H1 (cell line): Measurements from ENCODE around the gene ATP5PF. TPM values are rescaled to one million over a fixed set of nuclear protein-coding genes. Genes with fewer than 3 reads are reported as not detected.

Experiments used
- CTCF ChIA-PET: fragments of 300-600 bp; sonication (Branson Sonifier 250); formaldehyde crosslinking; loops from one replicate; lab custom pipeline; 2021; ENCODE audit not compliant: partially characterized antibody; lab: Charles Lee
- POLR2A ChIA-PET: fragments of 300-600 bp; sonication (Branson Sonifier 250); formaldehyde crosslinking; loops from one replicate; lab custom pipeline; 2021; ENCODE audit warnings: inconsistent platforms; ENCODE audit not compliant: partially characterized antibody; lab: Charles Lee
- DNase-seq, 2 experiments: peaks; one replicate each; pipeline versions ENCODE4 v3.0.0 to v3.0.0-alpha.2; 2010 to 2022; ENCODE audit warnings: low spot score in 2 of 2, low read depth in 1 of 2, mixed read lengths in 1 of 2
- FAIRE-seq: peaks from 2 replicates; lab custom pipeline; 2011; peaks lifted over from hg19 to GRCh38; lab: Jason Lieb, UNC
- H2AFZ ChIP-seq: 2 replicates; pipeline ENCODE4 v1.8.1; 2012; ENCODE audit warnings: low read length, inconsistent platforms
- H2AK5ac ChIP-seq: 2 replicates; pipeline ENCODE4 v1.6.1; 2013; ENCODE audit warnings: low read depth, low read length
- H2BK120ac ChIP-seq: replicated peaks from 2 replicates; pipeline ENCODE3; 2013; ENCODE audit warnings: low read depth, low read length, inconsistent platforms
- H2BK12ac ChIP-seq: 2 replicates; pipeline ENCODE4 v1.6.1; 2013; ENCODE audit warnings: low read depth, low read length
- H2BK15ac ChIP-seq: 2 replicates; pipeline ENCODE4 v1.6.1; 2013; ENCODE audit warnings: low read length
- H2BK20ac ChIP-seq: 2 replicates; pipeline ENCODE4 v1.6.1; 2013; ENCODE audit warnings: low read length
- H2BK5ac ChIP-seq: 2 replicates; pipeline ENCODE4 v1.6.1; 2013; ENCODE audit warnings: low read depth, low read length
- H3K14ac ChIP-seq: 2 replicates; pipeline ENCODE4 v1.6.1; 2013; ENCODE audit warnings: inconsistent platforms; ENCODE audit not compliant: insufficient read length
- H3K18ac ChIP-seq: 2 replicates; pipeline ENCODE4 v1.6.1; 2013; ENCODE audit warnings: low read length; ENCODE audit errors: extremely low read depth
- H3K23ac ChIP-seq: 2 replicates; pipeline ENCODE4 v1.6.1; 2013; ENCODE audit warnings: inconsistent platforms; ENCODE audit not compliant: insufficient read length
- H3K23me2 ChIP-seq: 2 replicates; pipeline ENCODE4 v1.6.1; 2013; ENCODE audit warnings: low read depth, low read length
- H3K27ac ChIP-seq: 2 replicates; pipeline ENCODE4 v1.6.1; 2011; ENCODE audit warnings: low read depth, low read length, inconsistent platforms
- H3K27me3 ChIP-seq, 4 experiments: replicated peaks in 1 of 4; 1 replicate in 1 of 4; 2 replicates in 3 of 4; pipeline versions ENCODE4 v1.6.1 to v1.8.1; 2011 to 2013; ENCODE audit warnings: low read length in 3 of 4, mild to moderate bottlenecking in 3 of 4, inconsistent platforms in 2 of 4, mixed read lengths in 2 of 4, moderate library complexity in 1 of 4; ENCODE audit not compliant: control insufficient read depth in 3 of 4, insufficient read depth in 3 of 4; ENCODE audit errors: extremely low read depth in 1 of 4
- H3K36me3 ChIP-seq, 4 experiments: 2 replicates each; pipeline versions ENCODE4 v1.6.1 to v1.8.1; 2011 to 2013; ENCODE audit warnings: mild to moderate bottlenecking in 4 of 4, low read length in 3 of 4, moderate library complexity in 2 of 4, control low read depth in 1 of 4, inconsistent platforms in 1 of 4; ENCODE audit not compliant: insufficient read depth in 4 of 4, control insufficient read depth in 2 of 4
- H3K4ac ChIP-seq: replicated peaks from 2 replicates; pipeline ENCODE3; 2013; ENCODE audit warnings: low read length, low read depth, mixed read lengths, inconsistent platforms; ENCODE audit not compliant: insufficient read length
- H3K4me1 ChIP-seq, 4 experiments: replicated peaks in 1 of 4; 1 replicate in 1 of 4; 2 replicates in 3 of 4; pipeline versions ENCODE4 v1.6.1 to v1.8.1; 2011 to 2013; ENCODE audit warnings: low read length in 3 of 4, inconsistent platforms in 2 of 4, mixed read lengths in 1 of 4; ENCODE audit not compliant: insufficient read depth in 4 of 4, control insufficient read depth in 3 of 4
- H3K4me2 ChIP-seq, 2 experiments: 2 replicates each; pipeline versions ENCODE4 v1.6.1 to v1.8.1; 2011 to 2013; ENCODE audit warnings: low read depth in 2 of 2, low read length in 2 of 2, control low read depth in 1 of 2, inconsistent platforms in 1 of 2, mild to moderate bottlenecking in 1 of 2; ENCODE audit not compliant: insufficient read depth in 1 of 2
- H3K4me3 ChIP-seq, 4 experiments: fragments of 200-600, 300-600 bp in 1 of 4; sonication (generic), shearing (Covaris generic), sonication (Bioruptor Twin) in 1 of 4; 2 replicates each; pipeline versions ENCODE4 v1.5.1 to v1.8.1; 2011 to 2016; ENCODE audit warnings: low read length in 4 of 4, low read depth in 3 of 4, control low read depth in 2 of 4, inconsistent platforms in 2 of 4, mild to moderate bottlenecking in 2 of 4, mixed read lengths in 1 of 4, moderate library complexity in 1 of 4; ENCODE audit not compliant: insufficient read depth in 2 of 4; ENCODE audit errors: extremely low read depth in 1 of 4
- H3K56ac ChIP-seq: replicated peaks from 2 replicates; pipeline ENCODE3; 2013; ENCODE audit warnings: low read depth, mild to moderate bottlenecking, mixed read lengths, low read length, inconsistent platforms; ENCODE audit not compliant: insufficient read length
- H3K79me1 ChIP-seq: 2 replicates; pipeline ENCODE4 v1.6.1; 2013; ENCODE audit warnings: low read depth, low read length, control low read depth
- H3K79me2 ChIP-seq, 2 experiments: 2 replicates each; pipeline versions ENCODE4 v1.6.1 to v1.8.1; 2012 to 2013; ENCODE audit warnings: low read length in 2 of 2, mild to moderate bottlenecking in 2 of 2, inconsistent platforms in 1 of 2; ENCODE audit not compliant: insufficient read depth in 2 of 2, control insufficient read depth in 1 of 2
- H3K9ac ChIP-seq, 4 experiments: replicated peaks in 1 of 4; 1 replicate in 1 of 4; 2 replicates in 3 of 4; pipeline versions ENCODE4 v1.6.1 to v1.8.1; 2011 to 2013; ENCODE audit warnings: low read depth in 3 of 4, low read length in 3 of 4, control low read depth in 2 of 4, mild to moderate bottlenecking in 2 of 4, moderate library complexity in 2 of 4, inconsistent platforms in 1 of 4; ENCODE audit errors: extremely low read depth in 1 of 4
- H3K9me3 ChIP-seq, 2 experiments: 2 replicates each; pipeline versions ENCODE4 v1.6.1 to v1.8.1; 2012 to 2013; ENCODE audit warnings: mild to moderate bottlenecking in 2 of 2, moderate library complexity in 2 of 2, control low read depth in 1 of 2, inconsistent platforms in 1 of 2, low read depth in 1 of 2, low read length in 1 of 2, mixed read lengths in 1 of 2; ENCODE audit not compliant: insufficient read depth in 2 of 2
- H4K20me1 ChIP-seq, 2 experiments: replicated peaks in 1 of 2; 2 replicates each; pipeline versions ENCODE3 to v1.8.1; 2011 to 2013; ENCODE audit warnings: inconsistent platforms in 2 of 2, low read length in 2 of 2, mild to moderate bottlenecking in 1 of 2; ENCODE audit not compliant: insufficient read depth in 2 of 2, control insufficient read depth in 1 of 2
- H4K5ac ChIP-seq: 2 replicates; pipeline ENCODE4 v1.6.1; 2013; ENCODE audit warnings: low read length, low read depth, mixed read lengths, inconsistent platforms; ENCODE audit not compliant: insufficient read length
- H4K8ac ChIP-seq: 2 replicates; pipeline ENCODE4 v1.8.0; 2013; ENCODE audit warnings: mild to moderate bottlenecking, moderate library complexity, low read length, inconsistent platforms; ENCODE audit not compliant: insufficient read depth; ENCODE audit errors: extremely low read depth
- H4K91ac ChIP-seq: replicated peaks from 2 replicates; pipeline ENCODE3; 2013; ENCODE audit warnings: low read length, mixed read lengths, inconsistent platforms; ENCODE audit not compliant: insufficient read length
- BCL11A ChIP-seq, 2 experiments: IDR thresholded peaks; one replicate each; pipeline ENCODE4 v1.6.1; 2011; ENCODE audit warnings: low read depth in 2 of 2, low read length in 2 of 2, mild to moderate bottlenecking in 2 of 2
- CHD1 ChIP-seq: IDR thresholded peaks from 2 replicates; pipeline ENCODE4 v1.6.1; 2012; ENCODE audit warnings: low read depth, low read length, improper control_type of control experiment
- CHD2 ChIP-seq: IDR thresholded peaks from 2 replicates; pipeline ENCODE4 v1.6.1; 2012; ENCODE audit warnings: low read length, improper control_type of control experiment
- FOSL1 ChIP-seq: IDR thresholded peaks from 2 replicates; pipeline ENCODE4 v1.6.1; 2011; ENCODE audit warnings: mild to moderate bottlenecking, low read depth, low read length, moderate library complexity; ENCODE audit not compliant: insufficient read depth
- GABPA ChIP-seq: IDR thresholded peaks from 2 replicates; pipeline ENCODE4 v1.6.1; 2011; ENCODE audit warnings: mild to moderate bottlenecking, low read length, moderate library complexity, borderline replicate concordance; ENCODE audit not compliant: insufficient read depth
- MAFK ChIP-seq: IDR thresholded peaks from 2 replicates; pipeline ENCODE4 v1.6.1; 2012; ENCODE audit warnings: low read depth, mild to moderate bottlenecking, improper control_type of control experiment, low read length
- POU5F1 ChIP-seq: IDR thresholded peaks from 2 replicates; pipeline ENCODE4 v1.6.1; 2011; ENCODE audit warnings: low read depth, mild to moderate bottlenecking, low read length, moderate library complexity
- RNF2 ChIP-seq: fragments of 200-900, 300-1000 bp; sonication (generic); IDR thresholded peaks from 2 replicates; pipeline ENCODE4 v1.7.1; 2016; ENCODE audit warnings: borderline replicate concordance, low read depth, mild to moderate bottlenecking, antibody characterized with exemption, low read length; ENCODE audit not compliant: poor library complexity, severe bottlenecking; ENCODE audit errors: missing control alignments
- SP2 ChIP-seq: IDR thresholded peaks from 2 replicates; pipeline ENCODE4 v1.6.1; 2012; ENCODE audit warnings: mild to moderate bottlenecking, low read length, inconsistent platforms
- TEAD4 ChIP-seq: IDR thresholded peaks from 2 replicates; pipeline ENCODE4 v1.6.1; 2012; ENCODE audit warnings: low read depth, low read length, inconsistent platforms, mixed read lengths
- WGBS, 2 experiments: shearing (Covaris generic) in 1 of 2; methylation state at CpG; one replicate each; pipeline versions ENCODE4 v1.1.6 to v1.1.7; 2013 to 2015; ENCODE audit warnings: low lambda C conversion rate in 2 of 2, mixed read lengths in 2 of 2, inconsistent platforms in 1 of 2, low coverage in 1 of 2, missing lambda C conversion rate in 1 of 2; ENCODE audit not compliant: insufficient replicate concordance in 2 of 2, insufficient coverage in 1 of 2, insufficient read length in 1 of 2; ENCODE audit errors: extremely low coverage in 1 of 2, missing lambda C conversion rate in 1 of 2; 5-methylcytosine and 5-hydroxymethylcytosine counted together
- polyA plus RNA-seq, 7 experiments: library from polyadenylated mRNA; depleted of rRNA in 3 of 7; stranded (reverse) in 5 of 7; unstranded in 2 of 7; fragments of >200 nt in 5 of 7; fragments of 200-250 nt in 2 of 7; gene quantifications; 1 replicate in 5 of 7; 2 replicates in 1 of 7; 4 replicates in 1 of 7; pipeline versions ENCODE4 v1.2.1 to v1.2.3, GENCODE V29; 2011 to 2013; ENCODE audit warnings: missing spikeins in 2 of 7, mixed read lengths in 2 of 7
- total RNA-seq: library from RNA; stranded (reverse); fragmentation: NEBNext Ultra II Directional; extraction: Animal tissue kit (Norgen Biotek cat#: 25700); gene quantifications from 2 replicates; pipeline ENCODE4 v1.2.1, GENCODE V29; 2021
- TF ChIP-seq, protein P1 (sequence below): IDR thresholded peaks from 2 replicates; pipeline ENCODE4 v1.6.1; 2011; ENCODE audit warnings: low read length, improper control_type of control experiment

Gene ATP5PF
- total and polyA plus RNA-seq, 2 of the 8 experiments (the other 6 are each of a cell fraction or from before 2014, with no cell fraction given), result 135 to 240 TPM

DNA sequence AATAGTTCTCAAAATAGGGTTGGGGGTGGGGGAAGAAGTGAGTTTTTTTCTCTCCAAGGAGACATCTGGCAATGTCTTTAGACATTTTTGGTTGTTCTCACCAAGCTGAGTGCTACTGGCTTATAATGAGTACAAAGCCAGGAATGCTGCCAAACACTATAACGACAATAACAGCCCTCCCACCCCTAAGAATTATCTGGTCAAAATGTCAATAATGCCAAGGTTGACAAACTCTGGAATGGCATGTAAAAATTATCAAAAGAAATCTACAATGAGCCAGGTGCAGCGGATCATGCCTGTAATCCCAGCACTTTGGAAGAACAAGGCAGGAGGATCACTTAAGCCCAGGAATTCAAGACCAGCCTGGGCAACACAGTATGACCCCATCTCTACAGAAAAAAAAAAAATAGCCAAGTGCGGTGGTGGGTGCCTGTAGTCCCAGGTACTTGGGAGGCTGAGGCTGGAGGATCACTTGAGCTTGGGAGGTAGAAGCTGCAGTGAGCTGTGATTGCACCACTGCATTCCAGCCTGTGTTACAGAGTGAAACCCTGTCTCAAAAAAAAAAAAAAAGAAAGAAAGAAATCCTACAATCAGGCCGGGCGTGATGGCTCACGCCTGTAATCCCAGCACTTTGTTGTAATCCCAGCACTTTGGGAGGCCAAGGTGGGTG lies 2.5 kb downstream of the ATP5PF start:
- Histone ChIP-seq H2BK20ac (no peak overlapping the region), H3K18ac (no peak overlapping the region), H3K4me1 (peaks cover 0 to 8% (median 0%) of the 10 kb centered on the region in 4 experiments; a peak in 2 of 7 replicates), H4K91ac (no peak overlapping the region), H3K27ac (no peak overlapping the region), H3K4me3 (no peak overlapping the region), H2AFZ (no peak overlapping the region), H3K79me2 (peaks cover 6 to 60% of the 10 kb centered on the region in 2 experiments), H3K9ac (no peak overlapping the region), H3K4ac (no peak overlapping the region), H2BK5ac (no peak overlapping the region), H3K9me3 (no peaks in the 10 kb centered on the region), H3K36me3 (peaks cover 5 to 25% (median 12%) of the 10 kb centered on the region in 4 experiments), H2BK12ac (no peak overlapping the region), H4K20me1 (peaks cover 0 to 3% of the 10 kb centered on the region in 2 experiments), H4K5ac (no peak overlapping the region), H3K27me3 (no peaks in the 10 kb centered on the region), H4K8ac (no peak overlapping the region), H2AK5ac (no peak overlapping the region), H2BK15ac (no peak overlapping the region), H3K14ac (no peak overlapping the region), H3K23me2 (0 out of 2 replicates have a peak, but pooled peaks cover 2% of the 10 kb centered on the region), H3K56ac (no peak overlapping the region), H3K79me1 (peaks cover 8% of the 10 kb centered on the region; the same call in 1 of the 2 replicates), H2BK120ac (no peak overlapping the region), H3K23ac (no peak overlapping the region), H3K4me2 (no peak overlapping the region)
- 94% methylated on average over 6 of the region's 6 CpGs; no CpG with 5 or more reads in 1 of the 2 experiments for WGBS, 2 experiments
- FAIRE-seq (no peak), DNase-seq (no peak)
- POLR2A ChIA-PET, result interaction anchor here (0.5 to 3.2 kb wide), 4 partner anchors 11 to 125 kb away, joined by 3 to 31 read pairs (median 3); partner anchors contain the start of gene MRPL39
- CTCF ChIA-PET, result interaction anchor here (0.9 to 1.8 kb wide), 4 partner anchors 24 to 130 kb away, joined by 3 to 10 read pairs (median 4); no protein-coding TSS in a partner anchor
- no peak for TF ChIP-seq MAFK
- TF ChIP-seq CHD2, result no peak
- no peak for TF ChIP-seq GABPA
- TF ChIP-seq RNF2, result no peak
- TF ChIP-seq CHD1, result no peak
- no peak for TF ChIP-seq TEAD4
- no peak for TF ChIP-seq SP2
- no peak for TF ChIP-seq FOSL1
- TF ChIP-seq, protein P1, sequence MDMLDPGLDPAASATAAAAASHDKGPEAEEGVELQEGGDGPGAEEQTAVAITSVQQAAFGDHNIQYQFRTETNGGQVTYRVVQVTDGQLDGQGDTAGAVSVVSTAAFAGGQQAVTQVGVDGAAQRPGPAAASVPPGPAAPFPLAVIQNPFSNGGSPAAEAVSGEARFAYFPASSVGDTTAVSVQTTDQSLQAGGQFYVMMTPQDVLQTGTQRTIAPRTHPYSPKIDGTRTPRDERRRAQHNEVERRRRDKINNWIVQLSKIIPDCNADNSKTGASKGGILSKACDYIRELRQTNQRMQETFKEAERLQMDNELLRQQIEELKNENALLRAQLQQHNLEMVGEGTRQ, result no peak
- TF ChIP-seq BCL11A (IDR thresholded peaks at IDR 0.05; ENCODE audit: low read depth in 2 of 2, low read length in 2 of 2), result no peak
- TF ChIP-seq POU5F1, result no peak
